Liver (tissue), 9 donors: ENCODE results near the gene TTC39C. TPM values are rescaled to one million over a fixed set of nuclear protein-coding genes. Genes with fewer than 3 reads are reported as not detected.
"Not testable (repeated sequence)": the region's sequence is repeated elsewhere in the genome, so short reads cannot be mapped to it uniquely, and the experiment has no call there.

Source experiments
- DNase-seq: peaks from one replicate; pipeline ENCODE4 v3.0.0-alpha.2; 2017; ENCODE audit warnings: low spot score
- H3K27ac ChIP-seq, 2 donors: one replicate each; pipeline ENCODE4 v1.7.0; 2013; ENCODE audit warnings: inconsistent platforms in 2 of 2, low read length in 2 of 2, control low read depth in 1 of 2, low read depth in 1 of 2, mild to moderate bottlenecking in 1 of 2
- H3K27me3 ChIP-seq, 4 donors: one replicate each; pipeline versions ENCODE4 v1.6.1 to v1.7.0; 2013; ENCODE audit warnings: low read length in 3 of 4, inconsistent platforms in 1 of 4, mild to moderate bottlenecking in 1 of 4, moderate library complexity in 1 of 4; ENCODE audit not compliant: control insufficient read depth in 4 of 4, insufficient read depth in 4 of 4
- H3K36me3 ChIP-seq, 4 donors: one replicate each; pipeline versions ENCODE4 v1.6.1 to v1.7.0; 2013; ENCODE audit warnings: low read length in 3 of 4, mild to moderate bottlenecking in 3 of 4, low read depth in 1 of 4, moderate library complexity in 1 of 4; ENCODE audit not compliant: control insufficient read depth in 4 of 4, insufficient read depth in 3 of 4
- H3K4me1 ChIP-seq, 4 donors: one replicate each; pipeline versions ENCODE4 v1.6.1 to v1.7.0; 2013; ENCODE audit warnings: low read length in 3 of 4, mild to moderate bottlenecking in 3 of 4, moderate library complexity in 1 of 4; ENCODE audit not compliant: control insufficient read depth in 4 of 4, insufficient read depth in 4 of 4
- H3K4me3 ChIP-seq, 3 donors: one replicate each; pipeline versions ENCODE4 v1.6.1 to v1.7.0; 2013; ENCODE audit warnings: low read length in 3 of 3, control low read depth in 1 of 3, low read depth in 1 of 3, mild to moderate bottlenecking in 1 of 3
- H3K9ac ChIP-seq, 2 donors: one replicate each; pipeline ENCODE4 v1.7.0; 2013; ENCODE audit warnings: low read length in 2 of 2, mild to moderate bottlenecking in 2 of 2, moderate library complexity in 2 of 2, control low read depth in 1 of 2, low read depth in 1 of 2
- H3K9me3 ChIP-seq, 4 donors: one replicate each; pipeline versions ENCODE4 v1.6.1 to v1.7.0; 2013; ENCODE audit warnings: low read length in 3 of 4; ENCODE audit not compliant: control insufficient read depth in 4 of 4
- ATF3 ChIP-seq: IDR thresholded peaks from 2 replicates; pipeline ENCODE4 v1.6.1; 2016; ENCODE audit warnings: antibody characterized with exemption
- CTCF ChIP-seq: fragments of 150-350 bp; IDR thresholded peaks from 2 replicates; pipeline ENCODE4 v1.5.1; 2017; ENCODE audit warnings: improper control_type of control experiment, low read depth, low read length; ENCODE audit not compliant: missing input control
- EGR1 ChIP-seq, 2 donors: IDR thresholded peaks; 2 replicates each; pipeline ENCODE4 v1.6.1; 2016 to 2018; ENCODE audit warnings: antibody characterized with exemption in 2 of 2, low read depth in 2 of 2
- FOXA1 ChIP-seq: IDR thresholded peaks from 2 replicates; pipeline ENCODE4 v1.6.1; 2016; ENCODE audit warnings: antibody characterized with exemption
- FOXA2 ChIP-seq: IDR thresholded peaks from 2 replicates; pipeline ENCODE4 v1.6.1; 2016; ENCODE audit warnings: antibody characterized with exemption
- GABPA ChIP-seq, 2 donors: IDR thresholded peaks in 1 of 2; conservative IDR thresholded peaks in 1 of 2; 2 replicates each; pipeline ENCODE4 v1.6.1; 2016; ENCODE audit warnings: antibody characterized with exemption in 2 of 2, mild to moderate bottlenecking in 1 of 2, moderate library complexity in 1 of 2
- HNF4A ChIP-seq, 2 donors: conservative IDR thresholded peaks; 2 replicates each; pipeline ENCODE4 v1.6.1; 2016; ENCODE audit warnings: antibody characterized with exemption in 2 of 2, mild to moderate bottlenecking in 2 of 2
- HNF4G ChIP-seq: IDR thresholded peaks from 2 replicates; pipeline ENCODE4 v1.6.1; 2016; ENCODE audit warnings: antibody characterized with exemption
- JUND ChIP-seq, 2 donors: IDR thresholded peaks; 2 replicates each; pipeline ENCODE4 v1.6.1; 2016; ENCODE audit warnings: antibody characterized with exemption in 2 of 2
- MAX ChIP-seq: IDR thresholded peaks from 2 replicates; pipeline ENCODE4 v1.6.1; 2016; ENCODE audit warnings: antibody characterized with exemption
- NR2F2 ChIP-seq: IDR thresholded peaks from 2 replicates; pipeline ENCODE4 v1.6.1; 2016; ENCODE audit warnings: antibody characterized with exemption
- RAD21 ChIP-seq, 2 donors: IDR thresholded peaks; 2 replicates each; pipeline ENCODE4 v1.6.1; 2016; ENCODE audit warnings: antibody characterized with exemption in 2 of 2, mild to moderate bottlenecking in 2 of 2
- REST ChIP-seq: IDR thresholded peaks from 2 replicates; pipeline ENCODE4 v1.6.1; 2016; ENCODE audit warnings: antibody characterized with exemption, mild to moderate bottlenecking
- RXRA ChIP-seq, 2 donors: IDR thresholded peaks; 2 replicates each; pipeline ENCODE4 v1.6.1; 2017 to 2018; ENCODE audit warnings: antibody characterized with exemption in 2 of 2, mild to moderate bottlenecking in 1 of 2
- YY1 ChIP-seq: IDR thresholded peaks from 2 replicates; pipeline ENCODE4 v1.6.1; 2016; ENCODE audit warnings: antibody characterized with exemption, mild to moderate bottlenecking
- WGBS: extraction: QIAGEN DNeasy Blood & Tissue Kit; methylation state at CpG from one replicate; pipeline ENCODE4 v1.1.7; 2013; 5-methylcytosine and 5-hydroxymethylcytosine counted together
- polyA plus RNA-seq, 2 donors: library from polyadenylated mRNA; stranded (reverse) in 1 of 2; unstranded in 1 of 2; fragments of 200-250 nt in 1 of 2; fragments of >200 nt in 1 of 2; fragmentation: Nextera tagmentation in 1 of 2; extraction: Ambion mirVana in 1 of 2; gene quantifications; one replicate each; pipeline versions ENCODE4 v1.2.1 to v1.2.3, GENCODE V29; 2013 to 2015
- total RNA-seq, 2 donors: library from RNA; depleted of rRNA; stranded (reverse); fragments of >200 nt; gene quantifications; one replicate each; pipeline ENCODE4 v1.2.3, GENCODE V29; 2014
- donor health status: healthy.
- donor health status: healthy.
- donor health status: healthy.
- donor health status: healthy.
- donor health status: healthy.

The TTC39C gene
- total and polyA plus RNA-seq, 4 donors: 22.8 to 55.1 (median 38.6) TPM

- Histone ChIP-seq H3K27ac (no peak overlapping the region), H3K27me3 (no peaks in the 10 kb centered on the region), H3K4me1 (no peaks in the 10 kb centered on the region), H3K4me3 (no peak overlapping the region), H3K9me3 (no peaks in the 10 kb centered on the region), H3K9ac (no peak overlapping the region), H3K36me3 (peaks cover 0 to 3% (median 0%) of the 10 kb centered on the region in 4 donors)
- WGBS: 92% methylated on average over 3 of the region's 3 CpGs
- DNase-seq: no peak
- TF ChIP-seq NR2F2 (no peak), MAX (no peak), RXRA (IDR thresholded peaks at IDR 0.05) (no peak), HNF4G (no peak), RAD21 (IDR thresholded peaks at IDR 0.05) (no peak), YY1 (no peak), CTCF (no peak)
Observed at GRCh38 chr18:24026457-24026856, 11.9 kb downstream of the TTC39C start.

- no peak for DNase-seq
- Histone ChIP-seq H3K4me3 (no peak overlapping the region), H3K36me3 (peaks cover 0 to 3% (median 0%) of the 10 kb centered on the region in 4 donors), H3K27ac (no peak overlapping the region), H3K4me1 (no peaks in the 10 kb centered on the region), H3K9ac (no peak overlapping the region), H3K9me3 (no peaks in the 10 kb centered on the region), H3K27me3 (no peaks in the 10 kb centered on the region)
- TF ChIP-seq JUND (IDR thresholded peaks at IDR 0.05) (peak; percentile 54 to 91), FOXA1 (no peak)
- 80% methylated on average over 14 of the region's 14 CpGs for WGBS
Observed at GRCh38 chr18:24027156-24027827, 12.7 kb downstream of the TTC39C start.

GRCh38 chr18:24028946-24029345 is 14.4 kb downstream of the TTC39C start:
- H3K9me3 ChIP-seq, H3K9ac ChIP-seq, DNase-seq, H3K4me1 ChIP-seq, H3K27ac ChIP-seq, H3K27me3 ChIP-seq, H3K4me3 ChIP-seq, H3K36me3 ChIP-seq: not testable (repeated sequence)
- 98% methylated on average over 13 of the region's 13 CpGs for WGBS

GRCh38 chr18:24031318-24031717 is 16.8 kb downstream of the TTC39C start:
- no peak overlapping the region for H3K9ac ChIP-seq
- no peak for TF ChIP-seq EGR1 (IDR thresholded peaks at IDR 0.05; ENCODE audit: low read depth in 2 of 2)
- TF ChIP-seq JUND (IDR thresholded peaks at IDR 0.05): no peak
- no peak for TF ChIP-seq CTCF
- no peak for TF ChIP-seq FOXA2
- no peak for TF ChIP-seq GABPA (IDR thresholded peaks at IDR 0.05 in 1 of 2, conservative IDR thresholded peaks at IDR 0.05 in 1 of 2)
- no peak for TF ChIP-seq ATF3
- no peak for TF ChIP-seq HNF4G
- TF ChIP-seq HNF4A (conservative IDR thresholded peaks at IDR 0.05): no peak
- TF ChIP-seq REST: no peak
- no peak for TF ChIP-seq MAX
- no peak for TF ChIP-seq RAD21 (IDR thresholded peaks at IDR 0.05)

More at GRCh38 chr18:24031318-24031717, 16.8 kb downstream of the TTC39C start:
- no peak for DNase-seq
- Histone ChIP-seq H3K4me1 (no peaks in the 10 kb centered on the region), H3K27ac (no peak overlapping the region), H3K27me3 (no peaks in the 10 kb centered on the region), H3K4me3 (no peak overlapping the region), H3K9me3 (no peaks in the 10 kb centered on the region), H3K36me3 (no peaks in the 10 kb centered on the region)
- WGBS: 97% methylated on average over 3 of the region's 3 CpGs
